Breast epithelium (tissue), 3 donors: ENCODE results near the gene MIGA2.

Experiments
- POLR2A ChIP-seq: fragments of 450-650 bp; IDR thresholded peaks from one replicate; pipeline ENCODE4 v1.6.1; 2016; ENCODE audit warnings: antibody characterized with exemption, mild to moderate bottlenecking, moderate library complexity
- POLR2AphosphoS5 ChIP-seq, 3 donors: sonication (generic); formaldehyde crosslinking; IDR thresholded peaks; one replicate each; pipeline ENCODE4 v1.6.1; 2017; ENCODE audit warnings: antibody characterized with exemption in 3 of 3
- TF ChIP-seq, protein P1 (sequence below), 3 donors: fragments of 450-650 bp; IDR thresholded peaks; one replicate each; pipeline ENCODE4 v1.5.1; 2016 to 2017; ENCODE audit warnings: antibody characterized with exemption in 3 of 3, mild to moderate bottlenecking in 3 of 3, moderate library complexity in 3 of 3

DNA sequence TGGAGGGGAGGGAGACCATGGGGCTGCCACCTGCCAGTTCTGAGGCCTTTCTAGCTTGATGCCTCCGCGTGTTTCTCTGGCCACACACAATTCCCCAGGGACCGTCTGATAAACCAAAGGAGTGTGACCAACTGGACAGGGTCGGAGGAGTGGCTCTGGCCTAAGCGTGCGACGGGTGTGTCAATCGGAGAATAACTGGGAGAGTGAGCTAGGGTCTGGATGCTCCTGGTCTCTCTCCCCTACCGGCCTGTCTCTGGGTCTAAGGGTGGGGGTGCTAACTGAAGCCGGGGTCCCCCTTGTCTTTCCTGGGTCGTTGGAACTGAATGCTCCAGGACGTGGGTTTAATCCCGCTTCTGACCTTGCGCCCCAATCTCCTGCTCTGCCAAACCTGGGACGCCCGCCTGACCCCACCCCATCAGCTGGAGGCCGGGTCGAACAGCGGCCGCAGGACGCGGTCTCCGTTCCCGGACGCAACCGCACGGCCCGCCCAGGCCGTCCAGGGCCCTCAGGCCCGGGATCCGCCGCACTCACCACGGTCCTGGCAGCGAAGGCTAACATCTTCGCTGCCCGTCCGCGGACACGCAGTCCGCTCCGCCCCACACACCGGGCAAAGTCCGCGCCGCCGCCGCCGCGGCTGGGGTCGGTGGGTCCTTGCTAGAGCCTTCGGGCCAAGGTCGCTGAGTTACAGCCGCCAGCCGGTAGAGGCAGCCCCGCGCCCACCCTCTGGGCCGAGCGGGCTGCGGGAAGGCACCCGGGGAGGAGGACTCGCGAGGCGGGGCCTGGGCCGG is 73.7 kb downstream of the MIGA2 start:
- TF ChIP-seq, protein P1, sequence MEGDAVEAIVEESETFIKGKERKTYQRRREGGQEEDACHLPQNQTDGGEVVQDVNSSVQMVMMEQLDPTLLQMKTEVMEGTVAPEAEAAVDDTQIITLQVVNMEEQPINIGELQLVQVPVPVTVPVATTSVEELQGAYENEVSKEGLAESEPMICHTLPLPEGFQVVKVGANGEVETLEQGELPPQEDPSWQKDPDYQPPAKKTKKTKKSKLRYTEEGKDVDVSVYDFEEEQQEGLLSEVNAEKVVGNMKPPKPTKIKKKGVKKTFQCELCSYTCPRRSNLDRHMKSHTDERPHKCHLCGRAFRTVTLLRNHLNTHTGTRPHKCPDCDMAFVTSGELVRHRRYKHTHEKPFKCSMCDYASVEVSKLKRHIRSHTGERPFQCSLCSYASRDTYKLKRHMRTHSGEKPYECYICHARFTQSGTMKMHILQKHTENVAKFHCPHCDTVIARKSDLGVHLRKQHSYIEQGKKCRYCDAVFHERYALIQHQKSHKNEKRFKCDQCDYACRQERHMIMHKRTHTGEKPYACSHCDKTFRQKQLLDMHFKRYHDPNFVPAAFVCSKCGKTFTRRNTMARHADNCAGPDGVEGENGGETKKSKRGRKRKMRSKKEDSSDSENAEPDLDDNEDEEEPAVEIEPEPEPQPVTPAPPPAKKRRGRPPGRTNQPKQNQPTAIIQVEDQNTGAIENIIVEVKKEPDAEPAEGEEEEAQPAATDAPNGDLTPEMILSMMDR (IDR thresholded peaks at IDR 0.05), result no peak
- no peak for TF ChIP-seq POLR2A
- TF ChIP-seq POLR2AphosphoS5 (IDR thresholded peaks at IDR 0.05), result no peak
